ENCODE data around the gene ARHGAP19. TPM values are rescaled to one million over a fixed set of nuclear protein-coding genes. Genes with fewer than 3 reads are reported as not detected.

Gene ARHGAP19
- total and polyA plus RNA-seq, 2 of the 8 experiments (the other 6 are each of a cell fraction or from before 2014, with no cell fraction given) = 13.3 to 32.1 TPM

- H3K18ac ChIP-seq (ENCODE audit: extremely low read depth, low read length) = no peak overlapping the region
- no peak overlapping the region for H2AFZ ChIP-seq (ENCODE audit: low read length)
- H2BK20ac ChIP-seq (ENCODE audit: low read length) = no peak overlapping the region
- POLR2A ChIA-PET (ENCODE audit: partially characterized antibody) = interaction anchor here (0.7 to 2.1 kb wide), 3 partner anchors 10 to 23 kb away, joined by 3 to 11 read pairs (median 3); partner anchors contain the start of gene FRAT1
- H3K14ac ChIP-seq (ENCODE audit: insufficient read length) = no peak overlapping the region
- DNase-seq (ENCODE audit: low read depth in 1 of 2, low spot score in 2 of 2) (no peak), FAIRE-seq (no peak)
- H3K79me1 ChIP-seq (ENCODE audit: low read depth, low read length) = peaks cover 7% of the 10 kb centered on the region; the same call in 1 of the 2 replicates
- 90% methylated on average over 3 of the region's 3 CpGs; no CpG with 5 or more reads in 1 of the 2 experiments for WGBS, 2 experiments (ENCODE audit: extremely low coverage in 1 of 2, insufficient coverage in 1 of 2, insufficient read length in 1 of 2, insufficient replicate concordance in 2 of 2, low coverage in 1 of 2, low lambda C conversion rate in 2 of 2, missing lambda C conversion rate in 1 of 2)
- H3K27ac ChIP-seq (ENCODE audit: low read depth, low read length) = no peak overlapping the region
- H3K4me3 ChIP-seq (ENCODE audit: extremely low read depth in 1 of 4, insufficient read depth in 2 of 4, low read depth in 3 of 4, low read length in 4 of 4) = no peak overlapping the region
- no peak overlapping the region; the same call in 1 of the 2 replicates for H4K8ac ChIP-seq (ENCODE audit: extremely low read depth, insufficient read depth, low read length)
- no peak overlapping the region for H3K23ac ChIP-seq (ENCODE audit: insufficient read length)
- TF ChIP-seq POLR2A (IDR thresholded peaks at IDR 0.05; ENCODE audit: control extremely low read depth in 1 of 2, low read depth in 2 of 2, low read length in 2 of 2) = peak in 1 of 2 experiments; percentile 56; a peak in 2 of 3 replicates
- no peak for TF ChIP-seq ATF3 (IDR thresholded peaks at IDR 0.05; ENCODE audit: insufficient read depth, low read depth, low read length)
- TF ChIP-seq JUND (IDR thresholded peaks at IDR 0.05; ENCODE audit: low read length) = no peak
- TF ChIP-seq MAFK (IDR thresholded peaks at IDR 0.05; ENCODE audit: low read depth, low read length) = peak; percentile 83; the same call in 1 of the 2 replicates
- no peak overlapping the region for H3K4ac ChIP-seq (replicated peaks; ENCODE audit: insufficient read length, low read depth, low read length)
- peaks cover 17% of the 10 kb centered on the region for H3K23me2 ChIP-seq (ENCODE audit: low read depth, low read length)
- H3K9me3 ChIP-seq (ENCODE audit: insufficient read depth in 2 of 2, low read depth in 1 of 2, low read length in 1 of 2) = no peaks in the 10 kb centered on the region
- H3K56ac ChIP-seq (replicated peaks; ENCODE audit: insufficient read length, low read depth, low read length) = no peak overlapping the region
- CTCF ChIA-PET (ENCODE audit: partially characterized antibody) = interaction anchor here (0.8 to 1.9 kb wide), 6 partner anchors 15 to 132 kb away, joined by 3 to 7 read pairs (median 3); no protein-coding TSS in a partner anchor
- no peak overlapping the region for H4K91ac ChIP-seq (replicated peaks; ENCODE audit: insufficient read length, low read length)
- H4K5ac ChIP-seq (ENCODE audit: insufficient read length, low read depth, low read length) = no peak overlapping the region
- peaks cover 3 to 14% (median 7%) of the 10 kb centered on the region in 4 experiments for H3K4me1 ChIP-seq (replicated peaks in 1 of 4; ENCODE audit: control insufficient read depth in 3 of 4, insufficient read depth in 4 of 4, low read length in 3 of 4)
- peaks cover 14 to 20% of the 10 kb centered on the region in 2 experiments for H4K20me1 ChIP-seq (replicated peaks in 1 of 2; ENCODE audit: control insufficient read depth in 1 of 2, insufficient read depth in 2 of 2, low read length in 2 of 2)
- H3K9ac ChIP-seq (replicated peaks in 1 of 4; ENCODE audit: extremely low read depth in 1 of 4, low read depth in 3 of 4, low read length in 3 of 4) = no peak overlapping the region
- H2BK120ac ChIP-seq (replicated peaks; ENCODE audit: low read depth, low read length) = no peak overlapping the region
- no peaks in the 10 kb centered on the region for H3K27me3 ChIP-seq (replicated peaks in 1 of 4; ENCODE audit: control insufficient read depth in 3 of 4, extremely low read depth in 1 of 4, insufficient read depth in 3 of 4, low read length in 3 of 4)
- H3K79me2 ChIP-seq (ENCODE audit: control insufficient read depth in 1 of 2, insufficient read depth in 2 of 2, low read length in 2 of 2) = peaks cover 27 to 52% of the 10 kb centered on the region in 2 experiments
- H3K4me2 ChIP-seq (ENCODE audit: insufficient read depth in 1 of 2, low read depth in 2 of 2, low read length in 2 of 2) = no peak overlapping the region; a peak in 1 of 4 replicates
- peaks cover 2 to 37% (median 7%) of the 10 kb centered on the region in 4 experiments; a peak in 5 of 8 replicates for H3K36me3 ChIP-seq (ENCODE audit: control insufficient read depth in 2 of 4, insufficient read depth in 4 of 4, low read length in 3 of 4)
- H2BK15ac ChIP-seq (ENCODE audit: low read length) = no peak overlapping the region
- H2AK5ac ChIP-seq (ENCODE audit: low read depth, low read length) = no peak overlapping the region
- no peak overlapping the region for H2BK12ac ChIP-seq (ENCODE audit: low read depth, low read length)
- H2BK5ac ChIP-seq (ENCODE audit: low read depth, low read length) = no peak overlapping the region
These were observed 36.4 kb upstream of the ARHGAP19 start for GRCh38 chr10:97328646-97329453.
